ENCODE measurements around the gene CERS4. TPM values are rescaled to one million over a fixed set of nuclear protein-coding genes. Genes with fewer than 3 reads are reported as not detected.

The CERS4 gene
- total and polyA plus RNA-seq, 2 of the 8 experiments (the other 6 are each of a cell fraction or from before 2014, with no cell fraction given) = 88.2 to 179 TPM

GRCh38 chr19:8244442-8244841 is 35.3 kb downstream of the CERS4 start:
- Histone ChIP-seq H2BK15ac (ENCODE audit: low read length) (no peak overlapping the region), H3K18ac (ENCODE audit: extremely low read depth, low read length) (no peak overlapping the region), H2BK12ac (ENCODE audit: low read depth, low read length) (no peak overlapping the region), H3K27ac (ENCODE audit: low read depth, low read length) (no peak overlapping the region), H3K4me3 (ENCODE audit: extremely low read depth in 1 of 4, insufficient read depth in 2 of 4, low read depth in 3 of 4, low read length in 4 of 4) (no peak overlapping the region), H2AFZ (ENCODE audit: low read length) (no peak overlapping the region), H3K79me1 (ENCODE audit: low read depth, low read length) (no peaks in the 10 kb centered on the region; the same call in 1 of the 2 replicates), H3K36me3 (ENCODE audit: control insufficient read depth in 2 of 4, insufficient read depth in 4 of 4, low read length in 3 of 4) (peaks cover 0 to 9% (median 4%) of the 10 kb centered on the region in 4 experiments; a peak in 3 of 8 replicates), H3K9me3 (ENCODE audit: insufficient read depth in 2 of 2, low read depth in 1 of 2, low read length in 1 of 2) (no peaks in the 10 kb centered on the region; a peak in 1 of 4 replicates), H3K23me2 (ENCODE audit: low read depth, low read length) (peaks cover 11% of the 10 kb centered on the region), H3K23ac (ENCODE audit: insufficient read length) (no peak overlapping the region), H3K9ac (replicated peaks in 1 of 4; ENCODE audit: extremely low read depth in 1 of 4, low read depth in 3 of 4, low read length in 3 of 4) (no peak overlapping the region), H3K14ac (ENCODE audit: insufficient read length) (no peak overlapping the region), H3K56ac (replicated peaks; ENCODE audit: insufficient read length, low read depth, low read length) (no peak overlapping the region), H4K91ac (replicated peaks; ENCODE audit: insufficient read length, low read length) (no peak overlapping the region), H3K79me2 (ENCODE audit: control insufficient read depth in 1 of 2, insufficient read depth in 2 of 2, low read length in 2 of 2) (peaks cover 0 to 4% of the 10 kb centered on the region in 2 experiments; a peak in 1 of 4 replicates), H4K8ac (ENCODE audit: extremely low read depth, insufficient read depth, low read length) (no peak overlapping the region; the same call in 1 of the 2 replicates), H3K27me3 (replicated peaks in 1 of 4; ENCODE audit: control insufficient read depth in 3 of 4, extremely low read depth in 1 of 4, insufficient read depth in 3 of 4, low read length in 3 of 4) (no peaks in the 10 kb centered on the region), H2AK5ac (ENCODE audit: low read depth, low read length) (no peak overlapping the region), H3K4me1 (replicated peaks in 1 of 4; ENCODE audit: control insufficient read depth in 3 of 4, insufficient read depth in 4 of 4, low read length in 3 of 4) (peaks cover 0 to 17% (median 6%) of the 10 kb centered on the region in 4 experiments; a peak in 4 of 7 replicates), H2BK120ac (replicated peaks; ENCODE audit: low read depth, low read length) (no peak overlapping the region), H2BK5ac (ENCODE audit: low read depth, low read length) (no peak overlapping the region), H2BK20ac (ENCODE audit: low read length) (no peak overlapping the region), H3K4ac (replicated peaks; ENCODE audit: insufficient read length, low read depth, low read length) (no peak overlapping the region), H4K20me1 (replicated peaks in 1 of 2; ENCODE audit: control insufficient read depth in 1 of 2, insufficient read depth in 2 of 2, low read length in 2 of 2) (peaks cover 2 to 13% of the 10 kb centered on the region in 2 experiments), H3K4me2 (ENCODE audit: insufficient read depth in 1 of 2, low read depth in 2 of 2, low read length in 2 of 2) (no peak overlapping the region), H4K5ac (ENCODE audit: insufficient read length, low read depth, low read length) (no peak overlapping the region)
- DNase-seq (ENCODE audit: low read depth in 1 of 2, low spot score in 2 of 2) = no peak
- no peak for FAIRE-seq
- WGBS, 2 experiments (ENCODE audit: extremely low coverage in 1 of 2, insufficient coverage in 1 of 2, insufficient read length in 1 of 2, insufficient replicate concordance in 2 of 2, low coverage in 1 of 2, low lambda C conversion rate in 2 of 2, missing lambda C conversion rate in 1 of 2) = 94% methylated on average over 3 of the region's 3 CpGs; no CpG with 5 or more reads in 1 of the 2 experiments
- POLR2A ChIA-PET (ENCODE audit: partially characterized antibody) = no interaction called here
- TF ChIP-seq TEAD4 (IDR thresholded peaks at IDR 0.05; ENCODE audit: low read depth, low read length) (no peak), RAD21 (IDR thresholded peaks at IDR 0.05 in 1 of 2, conservative IDR thresholded peaks at IDR 0.05 in 1 of 2; ENCODE audit: low read depth in 2 of 2, low read length in 2 of 2) (peak; percentile 35 to 47), GTF2F1 (IDR thresholded peaks at IDR 0.05; ENCODE audit: borderline replicate concordance, low read depth, low read length) (no peak), CTCF (IDR thresholded peaks at IDR 0.05; ENCODE audit: control extremely low read depth in 1 of 3, insufficient read depth in 1 of 3, low read depth in 1 of 3, low read length in 3 of 3) (peak in 2 of 3 experiments; percentile 17 to 19; a peak in 2 of 4 replicates)
- CTCF ChIA-PET (ENCODE audit: partially characterized antibody) = interaction anchor here (1.2 to 1.9 kb wide), 4 partner anchors 12 to 90 kb away, joined by 4 to 8 read pairs (median 6); no protein-coding TSS in a partner anchor
